Posterior vena cava (tissue), 2 donors: ENCODE results near the gene NRXN2. TPM values are rescaled to one million over a fixed set of nuclear protein-coding genes. Genes with fewer than 3 reads are reported as not detected.

ENCODE experiments used
- DNase-seq: peaks from one replicate; pipeline ENCODE4 v3.0.0-alpha.2; 2020; ENCODE audit warnings: low spot score
- intact Hi-C, 2 donors: fragments of 100-400 bp; cut with DNase I; formaldehyde crosslinking; loops; one replicate each; pipeline versions ENCODE4 v1.14.1 to v1.14.2; 2022 to 2023
- total RNA-seq, 2 donors: library from RNA; stranded (reverse); fragmentation: NEBNext Ultra II Directional; extraction: Animal tissue kit (Norgen Biotek cat#: 25700); gene quantifications; one replicate each; pipeline ENCODE4 v1.2.1, GENCODE V29; 2021
- donor health status: DM: yes; HTN: yes; CAD: no.
- donor health status: DM: yes; HTN: yes; CAD: no.

The NRXN2 gene
- total RNA-seq, 2 donors from 2014 or later = 7.9 to 8.8 TPM

- peak; percentile 5 for DNase-seq
- intact Hi-C loops = no loop called here
Measured at GRCh38 chr11:64726867-64727530, 4.0 kb upstream of the NRXN2 start.

GRCh38 chr11:64726211-64726641 lies 3.2 kb upstream of the NRXN2 start:
- DNase-seq = peak; percentile 58
- intact Hi-C loops = no loop called here

GRCh38 chr11:64724863-64725532 lies 2.0 kb upstream of the NRXN2 start:
- peak; percentile 61 for DNase-seq

GRCh38 chr11:64723907-64724862 lies 1.2 kb upstream of the NRXN2 start:
- intact Hi-C loops = no loop called here
- DNase-seq = peak; percentile 75

More at GRCh38 chr11:64724863-64725532, 2.0 kb upstream of the NRXN2 start:
- intact Hi-C loops = no loop called here

GRCh38 chr11:64722141-64723065 lies 594 bp downstream of the NRXN2 start:
- intact Hi-C loops = no loop called here

GRCh38 chr11:64721359-64721699 lies 1.7 kb downstream of the NRXN2 start:
- DNase-seq = no peak
- intact Hi-C loops = no loop called here

More at GRCh38 chr11:64722141-64723065, 594 bp downstream of the NRXN2 start:
- peak; percentile 76 for DNase-seq

GRCh38 chr11:64720640-64721358 lies 2.2 kb downstream of the NRXN2 start:
- intact Hi-C loops = no loop called here

GRCh38 chr11:64720167-64720566 lies 2.8 kb downstream of the NRXN2 start:
- intact Hi-C loops = no loop called here
- no peak for DNase-seq

More at GRCh38 chr11:64720640-64721358, 2.2 kb downstream of the NRXN2 start:
- DNase-seq = peak; percentile 67

- DNase-seq = no peak
- intact Hi-C loops = no loop called here
Measured at GRCh38 chr11:64719406-64719805, 3.6 kb downstream of the NRXN2 start.

GRCh38 chr11:64718780-64719124 lies 4.2 kb downstream of the NRXN2 start:
- intact Hi-C loops = no loop called here
- no peak for DNase-seq

GRCh38 chr11:64718084-64718779 lies 4.8 kb downstream of the NRXN2 start:
- no peak for DNase-seq
- intact Hi-C loops = no loop called here

- peak; percentile 46 for DNase-seq
- intact Hi-C loops = no loop called here
Measured at GRCh38 chr11:64717268-64717578, 5.8 kb downstream of the NRXN2 start.

- peak; percentile 37 for DNase-seq
- intact Hi-C loops = no loop called here
Measured at GRCh38 chr11:64716473-64717267, 6.3 kb downstream of the NRXN2 start.

- no peak for DNase-seq
- intact Hi-C loops = no loop called here
Measured at GRCh38 chr11:64715756-64716472, 7.1 kb downstream of the NRXN2 start.

- intact Hi-C loops = no loop called here
- DNase-seq = no peak
Measured at GRCh38 chr11:64715110-64715509, 7.9 kb downstream of the NRXN2 start.

GRCh38 chr11:64714666-64715065 lies 8.3 kb downstream of the NRXN2 start:
- intact Hi-C loops = no loop called here
- no peak for DNase-seq
